PFSK-1 (cell line): Measurements from ENCODE around the gene NOL4L.

Source experiments
- FOXP2 ChIP-seq: optimal IDR thresholded peaks from 2 replicates; pipeline ENCODE3; 2011; ENCODE audit warnings: borderline replicate concordance, control low read depth, inconsistent platforms; ENCODE audit not compliant: insufficient read depth; ENCODE audit errors: extremely low read length, extremely low read depth
- POLR2AphosphoS5 ChIP-seq: IDR thresholded peaks from 2 replicates; pipeline ENCODE4 v1.6.1; 2012; ENCODE audit warnings: low read depth, mild to moderate bottlenecking, control low read depth, low read length, moderate library complexity
- SIN3A ChIP-seq: IDR thresholded peaks from 2 replicates; pipeline ENCODE4 v1.6.1; 2012; ENCODE audit warnings: mild to moderate bottlenecking, low read length, moderate library complexity, borderline replicate concordance; ENCODE audit not compliant: insufficient read depth
- TAF1 ChIP-seq: IDR thresholded peaks from 2 replicates; pipeline ENCODE4 v1.6.1; 2012; ENCODE audit warnings: low read length, control low read depth, borderline replicate concordance; ENCODE audit not compliant: insufficient read depth
- TF ChIP-seq, protein P1 (sequence below), 2 experiments: IDR thresholded peaks; 2 replicates each; pipeline versions ENCODE4 v1.6.1 to v1.8.0; 2011 to 2012; ENCODE audit warnings: low read depth in 2 of 2, low read length in 2 of 2, control low read depth in 1 of 2, inconsistent platforms in 1 of 2, mild to moderate bottlenecking in 1 of 2, moderate library complexity in 1 of 2; ENCODE audit not compliant: insufficient read depth in 1 of 2

Gene NOL4L

DNA sequence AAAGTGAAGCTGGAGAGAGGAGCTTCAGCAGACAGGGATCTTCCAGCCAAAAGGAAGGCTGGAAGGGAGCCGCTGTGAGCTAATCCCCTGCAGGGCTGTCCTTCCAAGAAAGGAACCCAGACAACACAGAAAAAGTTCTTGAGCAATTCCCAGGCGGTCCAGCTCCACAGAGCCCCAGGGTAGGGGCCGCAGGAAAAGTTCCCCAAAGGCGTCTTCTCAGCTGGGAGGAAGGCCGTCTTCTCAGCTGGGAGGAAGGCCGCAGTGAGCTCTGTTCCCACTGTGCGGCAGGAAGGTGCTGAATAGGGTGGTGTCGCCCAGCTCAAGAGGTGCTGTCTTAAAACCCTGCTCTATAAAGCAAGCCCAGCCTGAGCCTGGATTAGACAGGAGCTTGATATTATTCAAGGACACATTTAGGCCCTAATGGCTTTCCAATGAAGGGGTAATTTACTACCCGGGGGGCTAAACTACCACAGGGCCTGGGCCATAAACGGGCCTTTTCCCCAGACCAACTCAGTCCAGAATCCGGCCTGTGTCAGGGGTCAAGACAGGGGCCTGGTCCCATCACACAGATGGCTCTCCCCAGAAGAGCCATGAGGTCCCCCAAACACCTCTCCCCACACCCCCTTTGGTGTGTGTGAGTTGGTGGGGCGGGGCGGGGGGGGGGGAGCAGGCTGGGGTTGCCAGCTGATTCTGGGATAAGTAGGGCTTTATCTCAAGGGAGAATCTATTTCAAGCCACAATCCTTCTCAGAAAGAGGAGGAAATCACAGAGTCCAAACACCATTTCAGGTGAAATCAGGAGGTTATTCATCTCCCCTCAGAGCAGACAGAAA is 103.6 kb downstream of the NOL4L start:
- TF ChIP-seq TAF1 = no peak
- TF ChIP-seq SIN3A = no peak
- no peak for TF ChIP-seq POLR2AphosphoS5
- TF ChIP-seq, protein P1, sequence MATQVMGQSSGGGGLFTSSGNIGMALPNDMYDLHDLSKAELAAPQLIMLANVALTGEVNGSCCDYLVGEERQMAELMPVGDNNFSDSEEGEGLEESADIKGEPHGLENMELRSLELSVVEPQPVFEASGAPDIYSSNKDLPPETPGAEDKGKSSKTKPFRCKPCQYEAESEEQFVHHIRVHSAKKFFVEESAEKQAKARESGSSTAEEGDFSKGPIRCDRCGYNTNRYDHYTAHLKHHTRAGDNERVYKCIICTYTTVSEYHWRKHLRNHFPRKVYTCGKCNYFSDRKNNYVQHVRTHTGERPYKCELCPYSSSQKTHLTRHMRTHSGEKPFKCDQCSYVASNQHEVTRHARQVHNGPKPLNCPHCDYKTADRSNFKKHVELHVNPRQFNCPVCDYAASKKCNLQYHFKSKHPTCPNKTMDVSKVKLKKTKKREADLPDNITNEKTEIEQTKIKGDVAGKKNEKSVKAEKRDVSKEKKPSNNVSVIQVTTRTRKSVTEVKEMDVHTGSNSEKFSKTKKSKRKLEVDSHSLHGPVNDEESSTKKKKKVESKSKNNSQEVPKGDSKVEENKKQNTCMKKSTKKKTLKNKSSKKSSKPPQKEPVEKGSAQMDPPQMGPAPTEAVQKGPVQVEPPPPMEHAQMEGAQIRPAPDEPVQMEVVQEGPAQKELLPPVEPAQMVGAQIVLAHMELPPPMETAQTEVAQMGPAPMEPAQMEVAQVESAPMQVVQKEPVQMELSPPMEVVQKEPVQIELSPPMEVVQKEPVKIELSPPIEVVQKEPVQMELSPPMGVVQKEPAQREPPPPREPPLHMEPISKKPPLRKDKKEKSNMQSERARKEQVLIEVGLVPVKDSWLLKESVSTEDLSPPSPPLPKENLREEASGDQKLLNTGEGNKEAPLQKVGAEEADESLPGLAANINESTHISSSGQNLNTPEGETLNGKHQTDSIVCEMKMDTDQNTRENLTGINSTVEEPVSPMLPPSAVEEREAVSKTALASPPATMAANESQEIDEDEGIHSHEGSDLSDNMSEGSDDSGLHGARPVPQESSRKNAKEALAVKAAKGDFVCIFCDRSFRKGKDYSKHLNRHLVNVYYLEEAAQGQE (IDR thresholded peaks at IDR 0.05; ENCODE audit: insufficient read depth in 1 of 2, low read depth in 2 of 2, low read length in 2 of 2) = no peak
- no peak for TF ChIP-seq FOXP2

GRCh38 chr20:32480371-32481241 is 104.5 kb downstream of the NOL4L start:
- no peak for TF ChIP-seq SIN3A
- peak; percentile 29; the same call in 1 of the 2 replicates for TF ChIP-seq POLR2AphosphoS5

GRCh38 chr20:32479697-32480171 is 105.4 kb downstream of the NOL4L start:
- no peak for TF ChIP-seq SIN3A

- TF ChIP-seq, protein P1 (IDR thresholded peaks at IDR 0.05; ENCODE audit: insufficient read depth in 1 of 2, low read depth in 2 of 2, low read length in 2 of 2) = no peak
- no peak for TF ChIP-seq TAF1
- no peak for TF ChIP-seq FOXP2
- no peak for TF ChIP-seq SIN3A
- TF ChIP-seq POLR2AphosphoS5 = no peak
These were observed 106.1 kb downstream of the NOL4L start for GRCh38 chr20:32479012-32479411.

GRCh38 chr20:32478576-32478975 is 106.6 kb downstream of the NOL4L start:
- TF ChIP-seq, protein P1 (IDR thresholded peaks at IDR 0.05; ENCODE audit: insufficient read depth in 1 of 2, low read depth in 2 of 2, low read length in 2 of 2) = no peak
- TF ChIP-seq TAF1 = no peak
- TF ChIP-seq POLR2AphosphoS5 = no peak
- TF ChIP-seq FOXP2 = no peak
- TF ChIP-seq SIN3A = no peak
